ENCODE data around the gene THBS2. TPM values are rescaled to one million over a fixed set of nuclear protein-coding genes. Genes with fewer than 3 reads are reported as not detected.

THBS2 gene
- total RNA-seq, 4 donors from 2014 or later: 12.0 to 74.7 (median 16.4) TPM

DNA sequence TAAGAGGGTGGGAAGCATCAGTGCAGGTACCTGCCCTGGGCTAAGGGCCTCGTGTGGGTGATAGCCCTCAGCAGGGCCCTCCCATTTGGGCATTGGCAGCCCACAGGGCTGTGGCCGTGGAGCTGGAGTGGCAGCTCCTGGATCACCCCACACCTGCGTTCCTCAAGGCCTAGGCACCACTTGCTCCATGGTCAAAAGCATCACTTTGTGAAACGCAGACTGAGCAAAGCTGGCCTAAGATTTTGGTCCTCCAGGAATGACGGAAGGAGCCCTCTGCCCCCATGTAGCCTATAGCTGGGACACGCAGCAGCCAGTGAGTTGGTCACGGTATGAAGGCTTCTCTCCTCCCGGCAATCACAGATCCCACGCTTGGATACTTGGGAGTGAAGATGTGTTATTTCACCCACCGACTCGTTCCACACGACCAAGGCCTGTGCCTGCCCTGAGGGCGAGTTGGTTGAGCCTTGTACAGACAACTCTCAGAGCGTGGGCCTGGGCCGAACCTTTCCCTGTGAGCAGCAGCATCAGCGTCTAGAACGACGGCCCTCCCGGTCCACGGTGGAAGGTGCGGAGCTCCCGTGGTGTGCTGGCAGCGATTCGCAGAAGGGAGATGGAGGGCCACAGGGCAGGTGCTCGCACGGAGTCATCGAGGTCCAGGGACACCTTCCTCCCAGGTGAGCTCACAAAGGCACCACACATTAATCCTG lies 39.7 kb downstream of the THBS2 start:
- no peak for TF ChIP-seq CTCF (IDR thresholded peaks at IDR 0.05)
- Histone ChIP-seq H3K27ac (peak overlapping the region in 2 of 3 donors; percentile 83 to 91), H3K36me3 (no peaks in the 10 kb centered on the region), H3K4me1 (peaks cover 5 to 7% of the 10 kb centered on the region in 2 donors), H3K4me3 (replicated peaks in 1 of 3) (no peak overlapping the region), H3K27me3 (no peaks in the 10 kb centered on the region), H3K9me3 (no peaks in the 10 kb centered on the region)
- intact Hi-C loops (cut with DNase I): no loop called here
- no peak for DNase-seq
- WGBS, 2 donors: 93 to 99% methylated on average over 23 to 25 of the region's 27 CpGs

GRCh38 chr6:169212897-169213813 lies 40.5 kb downstream of the THBS2 start:
- peak overlapping the region in 1 of 3 donors; percentile 21 for H3K4me3 ChIP-seq (replicated peaks in 1 of 3)
- peak overlapping the region; percentile 70 to 91 (median 83) for H3K27ac ChIP-seq
- H3K27me3 ChIP-seq: no peaks in the 10 kb centered on the region
- no peaks in the 10 kb centered on the region for H3K36me3 ChIP-seq
- peak; percentile 89 to 94 for DNase-seq
- intact Hi-C loops (cut with DNase I): no loop called here
- TF ChIP-seq CTCF (IDR thresholded peaks at IDR 0.05) (peak in 2 of 6 experiments; percentile 33 to 42), POLR2A (IDR thresholded peaks at IDR 0.05) (peak in 1 of 2 donors; percentile 55)
- peaks cover 5 to 7% of the 10 kb centered on the region in 2 donors for H3K4me1 ChIP-seq
- no peaks in the 10 kb centered on the region for H3K9me3 ChIP-seq
- 19% methylated on average over 45 of the region's 56 CpGs for WGBS, 2 donors

GRCh38 chr6:169212436-169212835 lies 41.2 kb downstream of the THBS2 start:
- Histone ChIP-seq H3K36me3 (no peaks in the 10 kb centered on the region), H3K9me3 (no peaks in the 10 kb centered on the region), H3K27ac (peak overlapping the region in 2 of 3 donors; percentile 83 to 91), H3K27me3 (no peaks in the 10 kb centered on the region), H3K4me1 (peaks cover 5 to 7% of the 10 kb centered on the region in 2 donors), H3K4me3 (replicated peaks in 1 of 3) (peak overlapping the region in 1 of 3 donors; percentile 21)
- no peak for DNase-seq
- WGBS, 2 donors: 73 to 74% methylated on average over 5 of the region's 5 CpGs
- TF ChIP-seq POLR2A (IDR thresholded peaks at IDR 0.05) (no peak), CTCF (IDR thresholded peaks at IDR 0.05) (no peak)
- intact Hi-C loops (cut with DNase I): no loop called here

- 98% methylated on average over 1 of the region's 1 CpG for WGBS, 2 donors
- Histone ChIP-seq H3K27me3 (no peaks in the 10 kb centered on the region), H3K36me3 (no peaks in the 10 kb centered on the region), H3K9me3 (no peaks in the 10 kb centered on the region), H3K4me3 (replicated peaks in 1 of 3) (no peak overlapping the region), H3K4me1 (peaks cover 5 to 7% of the 10 kb centered on the region in 2 donors), H3K27ac (no peak overlapping the region)
- no peak for DNase-seq
- intact Hi-C loops (cut with DNase I): no loop called here
- no peak for TF ChIP-seq POLR2A (IDR thresholded peaks at IDR 0.05)
- no peak for TF ChIP-seq CTCF (IDR thresholded peaks at IDR 0.05)
Measured at GRCh38 chr6:169211881-169212280, 41.8 kb downstream of the THBS2 start.

Measured in thyroid gland (tissue), 4 donors.